ENCODE results near the gene SH3RF1.

GRCh38 chr4:169060391-169061091 lies 210.2 kb downstream of the SH3RF1 start:
- no peak for TF ChIP-seq CTCF (IDR thresholded peaks at IDR 0.05)
- no peak for TF ChIP-seq EZH2phosphoT487 (IDR thresholded peaks at IDR 0.05)
- TF ChIP-seq EZH2 (IDR thresholded peaks at IDR 0.05): no peak

Data from neural progenitor cell (in vitro differentiated cells).